ENCODE results near the gene RASA3.
"Not testable (repeated sequence)": the region's sequence is repeated elsewhere in the genome, so short reads cannot be mapped to it uniquely, and the experiment has no call there.

The RASA3 gene

DNA sequence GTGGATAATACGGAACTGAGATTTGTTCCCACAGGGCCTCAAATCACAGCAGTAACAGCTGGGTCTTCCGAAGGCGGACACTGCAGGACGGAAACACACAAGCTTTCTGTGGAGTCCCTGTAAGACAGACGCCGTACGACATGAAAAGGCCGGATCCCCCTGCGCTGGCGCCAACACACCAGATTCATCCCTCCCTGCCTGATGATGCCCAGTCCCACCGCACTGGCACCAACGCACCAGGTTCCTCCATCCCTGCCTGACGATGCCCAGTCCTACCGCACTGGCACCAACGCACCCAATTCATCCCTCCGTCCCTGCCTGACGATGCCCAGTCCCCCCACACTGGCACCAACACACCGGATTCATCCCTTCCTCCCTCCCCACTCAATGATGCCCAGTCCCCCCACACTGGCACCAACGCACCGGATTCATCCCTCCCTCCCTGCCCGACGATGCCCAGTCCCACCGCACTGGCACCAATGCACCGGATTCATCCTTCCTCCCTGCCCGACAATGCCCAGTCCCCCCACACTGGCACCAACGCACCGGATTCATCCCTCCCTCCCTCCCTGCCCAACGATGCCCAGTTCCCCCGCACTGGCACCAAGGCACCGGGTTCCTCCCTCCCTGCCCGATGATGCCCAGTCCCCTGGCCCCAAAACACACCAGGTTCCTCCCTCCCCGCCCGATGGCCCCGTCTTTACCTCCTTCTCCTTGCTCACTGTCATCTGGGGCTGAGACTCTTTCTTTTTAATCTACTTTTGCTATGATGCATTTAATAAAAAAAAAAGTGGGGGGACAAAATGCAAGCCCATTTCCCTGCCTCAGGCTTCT lies 55.1 kb downstream of the RASA3 start:
- DNase-seq (ENCODE audit: extremely low read depth, low read depth): no peak

DNA sequence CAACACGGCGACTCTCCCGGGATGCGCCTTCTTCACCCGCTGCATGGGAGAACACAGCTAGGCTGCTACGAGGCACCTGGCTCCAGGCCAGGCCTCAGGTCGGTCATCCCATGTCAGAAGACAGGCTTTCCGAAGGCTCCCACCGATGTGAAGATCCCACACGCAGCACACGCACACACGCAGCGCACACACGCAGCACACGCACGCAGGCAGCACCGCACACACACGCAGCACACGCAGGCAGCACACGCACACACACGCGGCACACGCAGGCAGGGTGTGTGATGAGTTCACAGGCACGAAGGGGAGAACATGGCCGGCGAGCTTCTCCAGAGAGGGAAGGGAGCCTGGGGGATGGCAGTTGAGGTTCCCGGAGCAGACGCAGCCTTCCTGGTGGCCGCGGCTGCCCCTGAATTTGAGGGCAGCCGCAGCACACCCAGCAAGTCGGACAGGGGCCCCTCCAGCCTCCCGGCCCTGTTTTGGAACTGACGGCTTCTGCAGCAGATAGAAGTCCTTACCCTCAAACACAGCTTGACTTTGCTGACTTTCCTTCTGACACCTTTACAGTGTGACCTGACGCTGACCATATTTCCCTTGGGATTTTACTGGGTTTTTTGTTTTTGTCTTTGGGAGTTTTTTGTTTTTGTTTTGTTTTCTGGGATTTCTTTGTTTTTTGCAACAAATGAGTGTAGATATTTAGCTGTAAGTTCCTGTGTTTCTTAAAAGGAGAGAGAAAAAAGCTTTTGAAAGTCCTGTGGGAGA lies 55.9 kb downstream of the RASA3 start:
- DNase-seq (ENCODE audit: extremely low read depth, low read depth): no peak
- TF ChIP-seq, protein P1, sequence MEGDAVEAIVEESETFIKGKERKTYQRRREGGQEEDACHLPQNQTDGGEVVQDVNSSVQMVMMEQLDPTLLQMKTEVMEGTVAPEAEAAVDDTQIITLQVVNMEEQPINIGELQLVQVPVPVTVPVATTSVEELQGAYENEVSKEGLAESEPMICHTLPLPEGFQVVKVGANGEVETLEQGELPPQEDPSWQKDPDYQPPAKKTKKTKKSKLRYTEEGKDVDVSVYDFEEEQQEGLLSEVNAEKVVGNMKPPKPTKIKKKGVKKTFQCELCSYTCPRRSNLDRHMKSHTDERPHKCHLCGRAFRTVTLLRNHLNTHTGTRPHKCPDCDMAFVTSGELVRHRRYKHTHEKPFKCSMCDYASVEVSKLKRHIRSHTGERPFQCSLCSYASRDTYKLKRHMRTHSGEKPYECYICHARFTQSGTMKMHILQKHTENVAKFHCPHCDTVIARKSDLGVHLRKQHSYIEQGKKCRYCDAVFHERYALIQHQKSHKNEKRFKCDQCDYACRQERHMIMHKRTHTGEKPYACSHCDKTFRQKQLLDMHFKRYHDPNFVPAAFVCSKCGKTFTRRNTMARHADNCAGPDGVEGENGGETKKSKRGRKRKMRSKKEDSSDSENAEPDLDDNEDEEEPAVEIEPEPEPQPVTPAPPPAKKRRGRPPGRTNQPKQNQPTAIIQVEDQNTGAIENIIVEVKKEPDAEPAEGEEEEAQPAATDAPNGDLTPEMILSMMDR (IDR thresholded peaks at IDR 0.05; ENCODE audit: low read depth, low read length): no peak

More for the DNA sequence above, 55.1 kb downstream of the RASA3 start:
- TF ChIP-seq, protein P1 (IDR thresholded peaks at IDR 0.05; ENCODE audit: low read depth, low read length): no peak

DNA sequence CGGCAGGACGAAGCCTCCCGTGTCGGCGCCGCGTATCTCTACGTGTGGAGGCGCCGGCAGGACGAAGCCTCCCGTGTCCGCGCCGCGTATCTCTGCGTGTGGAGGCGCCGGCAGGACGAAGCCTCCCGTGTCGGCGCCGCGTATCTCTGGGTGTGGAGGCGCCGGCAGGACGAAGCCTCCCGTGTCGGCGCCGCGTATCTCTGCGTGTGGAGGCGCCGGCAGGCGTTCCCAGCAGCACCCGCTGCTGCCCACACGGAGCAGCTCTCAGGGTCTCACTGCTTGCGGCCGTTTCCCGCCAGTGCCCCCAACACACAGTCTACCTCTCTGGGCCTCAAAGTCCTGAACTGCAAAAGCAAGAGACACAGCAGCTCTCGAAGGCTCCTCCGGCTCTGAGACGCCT lies 56.6 kb downstream of the RASA3 start:
- DNase-seq (ENCODE audit: extremely low read depth, low read depth): not testable (repeated sequence)

DNA sequence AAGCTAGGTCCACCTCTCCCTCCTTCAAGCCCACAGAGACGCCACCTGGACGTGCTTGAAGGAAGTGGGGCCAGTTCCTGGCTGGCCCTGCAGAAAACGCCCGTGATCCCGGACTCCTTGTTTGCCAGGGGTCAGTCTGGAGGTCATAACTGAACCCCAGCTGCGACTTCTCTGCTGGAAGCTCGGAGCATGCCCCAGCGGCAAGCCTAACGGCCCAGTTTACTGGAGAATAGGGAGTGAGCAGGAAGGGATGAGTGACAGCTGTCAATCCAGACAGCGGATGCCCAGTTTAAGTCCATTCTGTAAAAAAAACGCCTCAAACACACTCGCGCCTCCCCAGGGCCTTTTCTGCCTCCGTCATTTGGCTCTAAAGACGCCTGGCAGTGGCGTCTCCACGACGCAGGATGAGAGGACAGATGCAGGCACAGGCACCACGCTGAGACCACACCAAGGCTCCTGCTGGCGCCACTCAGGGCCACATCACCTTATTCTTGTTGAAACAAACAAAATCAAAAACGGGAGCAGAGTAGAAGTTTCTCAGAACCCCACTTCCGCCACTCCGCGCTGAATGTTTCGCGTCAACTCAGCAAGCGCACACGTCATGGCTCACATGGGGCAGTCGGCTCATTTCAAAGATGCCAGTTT lies 57.6 kb downstream of the RASA3 start:
- TF ChIP-seq, protein P1 (IDR thresholded peaks at IDR 0.05; ENCODE audit: low read depth, low read length): no peak
- no peak for DNase-seq (ENCODE audit: extremely low read depth, low read depth)

DNA sequence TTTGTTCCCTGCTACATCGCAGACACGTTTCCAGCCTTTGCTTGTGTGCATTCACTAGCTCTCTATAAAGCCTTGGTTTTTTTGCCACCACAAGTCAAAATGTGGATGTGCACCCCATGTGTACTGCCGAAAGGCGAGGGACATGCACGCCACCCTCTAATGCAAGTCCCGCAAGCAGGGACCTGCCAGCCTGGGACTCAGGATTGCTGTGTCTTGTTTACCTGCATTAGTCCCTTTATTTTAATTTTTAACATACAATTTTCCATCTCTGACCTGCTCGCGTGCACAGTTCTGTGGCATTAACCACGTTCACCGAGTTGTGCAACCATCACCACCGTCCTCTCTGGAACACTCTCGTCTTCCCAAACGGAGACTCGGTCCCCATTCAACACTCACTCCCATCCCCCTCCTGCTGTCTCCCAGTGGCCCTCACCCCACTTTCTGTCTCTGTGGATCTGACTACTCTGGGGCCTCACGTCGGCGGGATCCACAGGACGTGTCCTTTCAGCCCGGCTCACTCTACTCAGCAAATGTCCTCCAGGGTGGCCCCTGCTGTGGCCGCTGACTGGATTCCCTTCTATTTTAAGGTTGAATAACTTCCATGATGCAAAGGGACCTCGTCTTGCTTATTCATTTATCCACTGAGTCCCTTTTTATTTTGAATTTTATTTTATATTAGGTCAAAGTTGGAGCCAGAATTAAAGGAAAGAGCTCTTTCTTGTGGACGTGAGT lies 58.4 kb downstream of the RASA3 start:
- no peak for DNase-seq (ENCODE audit: extremely low read depth, low read depth)
- TF ChIP-seq, protein P1 (IDR thresholded peaks at IDR 0.05; ENCODE audit: low read depth, low read length): no peak

DNA sequence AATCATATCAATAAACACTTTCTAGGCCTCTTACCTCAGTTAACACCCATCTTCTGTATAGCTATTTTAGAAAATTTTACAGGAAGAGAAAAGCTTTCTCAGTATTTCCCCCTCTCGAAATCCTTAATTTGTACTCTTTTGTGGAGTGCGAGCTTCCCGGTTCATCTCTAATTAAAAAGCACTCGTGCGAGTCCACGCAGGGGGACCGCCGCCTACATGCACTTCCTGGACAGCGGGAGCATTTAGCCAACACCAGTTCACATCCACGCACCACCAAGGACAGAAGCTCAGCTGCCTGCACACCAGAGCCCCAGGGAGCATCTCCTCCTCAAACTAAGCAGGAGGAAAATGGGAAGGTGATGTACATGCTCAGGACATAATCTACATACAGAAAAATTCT lies 60.0 kb downstream of the RASA3 start:
- DNase-seq (ENCODE audit: extremely low read depth, low read depth): no peak
- TF ChIP-seq, protein P1 (IDR thresholded peaks at IDR 0.05; ENCODE audit: low read depth, low read length): no peak

DNA sequence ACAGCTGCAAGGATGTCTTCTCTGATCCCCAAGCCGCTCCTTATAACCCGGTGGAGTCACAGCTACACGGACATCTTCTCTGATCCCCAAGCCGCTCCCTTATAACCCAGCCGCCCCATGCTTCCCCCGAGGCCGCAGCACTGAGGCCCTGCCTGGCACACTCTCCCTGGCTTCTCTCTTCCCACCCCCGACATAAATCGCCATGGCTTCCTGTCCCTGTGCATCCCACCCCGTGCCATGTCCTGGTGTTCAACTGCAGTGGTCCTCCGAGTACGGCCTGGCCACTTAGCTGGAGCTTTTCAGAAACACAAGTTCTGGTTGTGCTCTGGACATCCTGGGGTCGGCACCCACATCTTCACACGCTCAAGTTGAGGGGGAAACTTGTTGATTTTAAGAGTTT lies 60.4 kb downstream of the RASA3 start:
- no peak for DNase-seq (ENCODE audit: extremely low read depth, low read depth)
- TF ChIP-seq, protein P1 (IDR thresholded peaks at IDR 0.05; ENCODE audit: low read depth, low read length): no peak

All from AG09319 (cell line).